H1 (cell line): ENCODE results near the gene PDK3. TPM values are rescaled to one million over a fixed set of nuclear protein-coding genes. Genes with fewer than 3 reads are reported as not detected.

ENCODE experiments used
- CTCF ChIA-PET: fragments of 300-600 bp; sonication (Branson Sonifier 250); formaldehyde crosslinking; loops from one replicate; lab custom pipeline; 2021; ENCODE audit not compliant: partially characterized antibody; lab: Charles Lee
- POLR2A ChIA-PET: fragments of 300-600 bp; sonication (Branson Sonifier 250); formaldehyde crosslinking; loops from one replicate; lab custom pipeline; 2021; ENCODE audit warnings: inconsistent platforms; ENCODE audit not compliant: partially characterized antibody; lab: Charles Lee
- DNase-seq, 2 experiments: peaks; one replicate each; pipeline versions ENCODE4 v3.0.0 to v3.0.0-alpha.2; 2010 to 2022; ENCODE audit warnings: low spot score in 2 of 2, low read depth in 1 of 2, mixed read lengths in 1 of 2
- FAIRE-seq: peaks from 2 replicates; lab custom pipeline; 2011; peaks lifted over from hg19 to GRCh38; lab: Jason Lieb, UNC
- H2AFZ ChIP-seq: 2 replicates; pipeline ENCODE4 v1.8.1; 2012; ENCODE audit warnings: low read length, inconsistent platforms
- H2AK5ac ChIP-seq: 2 replicates; pipeline ENCODE4 v1.6.1; 2013; ENCODE audit warnings: low read depth, low read length
- H2BK120ac ChIP-seq: replicated peaks from 2 replicates; pipeline ENCODE3; 2013; ENCODE audit warnings: low read depth, low read length, inconsistent platforms
- H2BK12ac ChIP-seq: 2 replicates; pipeline ENCODE4 v1.6.1; 2013; ENCODE audit warnings: low read depth, low read length
- H2BK15ac ChIP-seq: 2 replicates; pipeline ENCODE4 v1.6.1; 2013; ENCODE audit warnings: low read length
- H2BK20ac ChIP-seq: 2 replicates; pipeline ENCODE4 v1.6.1; 2013; ENCODE audit warnings: low read length
- H2BK5ac ChIP-seq: 2 replicates; pipeline ENCODE4 v1.6.1; 2013; ENCODE audit warnings: low read depth, low read length
- H3K14ac ChIP-seq: 2 replicates; pipeline ENCODE4 v1.6.1; 2013; ENCODE audit warnings: inconsistent platforms; ENCODE audit not compliant: insufficient read length
- H3K18ac ChIP-seq: 2 replicates; pipeline ENCODE4 v1.6.1; 2013; ENCODE audit warnings: low read length; ENCODE audit errors: extremely low read depth
- H3K23ac ChIP-seq: 2 replicates; pipeline ENCODE4 v1.6.1; 2013; ENCODE audit warnings: inconsistent platforms; ENCODE audit not compliant: insufficient read length
- H3K23me2 ChIP-seq: 2 replicates; pipeline ENCODE4 v1.6.1; 2013; ENCODE audit warnings: low read depth, low read length
- H3K27ac ChIP-seq: 2 replicates; pipeline ENCODE4 v1.6.1; 2011; ENCODE audit warnings: low read depth, low read length, inconsistent platforms
- H3K27me3 ChIP-seq, 4 experiments: replicated peaks in 1 of 4; 1 replicate in 1 of 4; 2 replicates in 3 of 4; pipeline versions ENCODE4 v1.6.1 to v1.8.1; 2011 to 2013; ENCODE audit warnings: low read length in 3 of 4, mild to moderate bottlenecking in 3 of 4, inconsistent platforms in 2 of 4, mixed read lengths in 2 of 4, moderate library complexity in 1 of 4; ENCODE audit not compliant: control insufficient read depth in 3 of 4, insufficient read depth in 3 of 4; ENCODE audit errors: extremely low read depth in 1 of 4
- H3K36me3 ChIP-seq, 4 experiments: 2 replicates each; pipeline versions ENCODE4 v1.6.1 to v1.8.1; 2011 to 2013; ENCODE audit warnings: mild to moderate bottlenecking in 4 of 4, low read length in 3 of 4, moderate library complexity in 2 of 4, control low read depth in 1 of 4, inconsistent platforms in 1 of 4; ENCODE audit not compliant: insufficient read depth in 4 of 4, control insufficient read depth in 2 of 4
- H3K4ac ChIP-seq: replicated peaks from 2 replicates; pipeline ENCODE3; 2013; ENCODE audit warnings: low read length, low read depth, mixed read lengths, inconsistent platforms; ENCODE audit not compliant: insufficient read length
- H3K4me1 ChIP-seq, 4 experiments: replicated peaks in 1 of 4; 1 replicate in 1 of 4; 2 replicates in 3 of 4; pipeline versions ENCODE4 v1.6.1 to v1.8.1; 2011 to 2013; ENCODE audit warnings: low read length in 3 of 4, inconsistent platforms in 2 of 4, mixed read lengths in 1 of 4; ENCODE audit not compliant: insufficient read depth in 4 of 4, control insufficient read depth in 3 of 4
- H3K4me2 ChIP-seq, 2 experiments: 2 replicates each; pipeline versions ENCODE4 v1.6.1 to v1.8.1; 2011 to 2013; ENCODE audit warnings: low read depth in 2 of 2, low read length in 2 of 2, control low read depth in 1 of 2, inconsistent platforms in 1 of 2, mild to moderate bottlenecking in 1 of 2; ENCODE audit not compliant: insufficient read depth in 1 of 2
- H3K4me3 ChIP-seq, 4 experiments: fragments of 200-600, 300-600 bp in 1 of 4; sonication (generic), shearing (Covaris generic), sonication (Bioruptor Twin) in 1 of 4; 2 replicates each; pipeline versions ENCODE4 v1.5.1 to v1.8.1; 2011 to 2016; ENCODE audit warnings: low read length in 4 of 4, low read depth in 3 of 4, control low read depth in 2 of 4, inconsistent platforms in 2 of 4, mild to moderate bottlenecking in 2 of 4, mixed read lengths in 1 of 4, moderate library complexity in 1 of 4; ENCODE audit not compliant: insufficient read depth in 2 of 4; ENCODE audit errors: extremely low read depth in 1 of 4
- H3K56ac ChIP-seq: replicated peaks from 2 replicates; pipeline ENCODE3; 2013; ENCODE audit warnings: low read depth, mild to moderate bottlenecking, mixed read lengths, low read length, inconsistent platforms; ENCODE audit not compliant: insufficient read length
- H3K79me1 ChIP-seq: 2 replicates; pipeline ENCODE4 v1.6.1; 2013; ENCODE audit warnings: low read depth, low read length, control low read depth
- H3K79me2 ChIP-seq, 2 experiments: 2 replicates each; pipeline versions ENCODE4 v1.6.1 to v1.8.1; 2012 to 2013; ENCODE audit warnings: low read length in 2 of 2, mild to moderate bottlenecking in 2 of 2, inconsistent platforms in 1 of 2; ENCODE audit not compliant: insufficient read depth in 2 of 2, control insufficient read depth in 1 of 2
- H3K9ac ChIP-seq, 4 experiments: replicated peaks in 1 of 4; 1 replicate in 1 of 4; 2 replicates in 3 of 4; pipeline versions ENCODE4 v1.6.1 to v1.8.1; 2011 to 2013; ENCODE audit warnings: low read depth in 3 of 4, low read length in 3 of 4, control low read depth in 2 of 4, mild to moderate bottlenecking in 2 of 4, moderate library complexity in 2 of 4, inconsistent platforms in 1 of 4; ENCODE audit errors: extremely low read depth in 1 of 4
- H3K9me3 ChIP-seq, 2 experiments: 2 replicates each; pipeline versions ENCODE4 v1.6.1 to v1.8.1; 2012 to 2013; ENCODE audit warnings: mild to moderate bottlenecking in 2 of 2, moderate library complexity in 2 of 2, control low read depth in 1 of 2, inconsistent platforms in 1 of 2, low read depth in 1 of 2, low read length in 1 of 2, mixed read lengths in 1 of 2; ENCODE audit not compliant: insufficient read depth in 2 of 2
- H4K20me1 ChIP-seq, 2 experiments: replicated peaks in 1 of 2; 2 replicates each; pipeline versions ENCODE3 to v1.8.1; 2011 to 2013; ENCODE audit warnings: inconsistent platforms in 2 of 2, low read length in 2 of 2, mild to moderate bottlenecking in 1 of 2; ENCODE audit not compliant: insufficient read depth in 2 of 2, control insufficient read depth in 1 of 2
- H4K5ac ChIP-seq: 2 replicates; pipeline ENCODE4 v1.6.1; 2013; ENCODE audit warnings: low read length, low read depth, mixed read lengths, inconsistent platforms; ENCODE audit not compliant: insufficient read length
- H4K8ac ChIP-seq: 2 replicates; pipeline ENCODE4 v1.8.0; 2013; ENCODE audit warnings: mild to moderate bottlenecking, moderate library complexity, low read length, inconsistent platforms; ENCODE audit not compliant: insufficient read depth; ENCODE audit errors: extremely low read depth
- H4K91ac ChIP-seq: replicated peaks from 2 replicates; pipeline ENCODE3; 2013; ENCODE audit warnings: low read length, mixed read lengths, inconsistent platforms; ENCODE audit not compliant: insufficient read length
- CBX8 ChIP-seq: fragments of 300-800, 300-1000 bp; sonication (generic); IDR thresholded peaks from 2 replicates; pipeline ENCODE4 v1.7.1; 2016; ENCODE audit warnings: low read depth, low read length, borderline replicate concordance
- CHD2 ChIP-seq: IDR thresholded peaks from 2 replicates; pipeline ENCODE4 v1.6.1; 2012; ENCODE audit warnings: low read length, improper control_type of control experiment
- CTBP2 ChIP-seq: IDR thresholded peaks from 2 replicates; pipeline ENCODE4 v1.7.0; 2011; ENCODE audit warnings: borderline replicate concordance, mild to moderate bottlenecking, moderate library complexity, mixed read lengths, low read length; ENCODE audit not compliant: insufficient read depth, insufficient read length
- CTCF ChIP-seq, 3 experiments: IDR thresholded peaks; 1 replicate in 2 of 3; 2 replicates in 1 of 3; pipeline versions ENCODE4 v1.5.1 to v1.6.1; 2011; ENCODE audit warnings: low read length in 3 of 3, mild to moderate bottlenecking in 3 of 3, inconsistent platforms in 2 of 3, low read depth in 1 of 3, moderate library complexity in 1 of 3; ENCODE audit not compliant: insufficient read depth in 1 of 3; ENCODE audit errors: control extremely low read depth in 1 of 3
- KDM1A ChIP-seq: fragments of 200-600, 300-600 bp; sonication (generic); IDR thresholded peaks from 2 replicates; pipeline ENCODE4 v1.7.1; 2016; ENCODE audit warnings: mild to moderate bottlenecking, low read length, borderline replicate concordance
- MAFK ChIP-seq: IDR thresholded peaks from 2 replicates; pipeline ENCODE4 v1.6.1; 2012; ENCODE audit warnings: low read depth, mild to moderate bottlenecking, improper control_type of control experiment, low read length
- MAX ChIP-seq: IDR thresholded peaks from 2 replicates; pipeline ENCODE4 v1.6.1; 2012; ENCODE audit warnings: inconsistent platforms
- RBBP5 ChIP-seq: IDR thresholded peaks from 2 replicates; pipeline ENCODE4 v1.7.1; 2012; ENCODE audit warnings: low read depth, mild to moderate bottlenecking, inconsistent platforms, low read length, moderate library complexity, borderline replicate concordance
- SIN3A ChIP-seq, 2 experiments: IDR thresholded peaks in 1 of 2; conservative IDR thresholded peaks in 1 of 2; 2 replicates each; pipeline ENCODE4 v1.6.1; 2011 to 2012; ENCODE audit warnings: low read length in 2 of 2, improper control_type of control experiment in 1 of 2, low read depth in 1 of 2, mild to moderate bottlenecking in 1 of 2
- SIRT6 ChIP-seq: IDR thresholded peaks from one replicate; pipeline ENCODE4 v1.7.1; 2012; ENCODE audit warnings: low read length, inconsistent platforms
- SUZ12 ChIP-seq: fragments of 200-600 bp; sonication (generic); IDR thresholded peaks from 2 replicates; pipeline ENCODE4 v1.6.1; 2012; ENCODE audit warnings: mild to moderate bottlenecking, inconsistent platforms, low read length, moderate library complexity, mixed read lengths
- TAF7 ChIP-seq: optimal IDR thresholded peaks from 2 replicates; pipeline ENCODE3; 2011; ENCODE audit warnings: low read depth, mild to moderate bottlenecking, inconsistent platforms, low read length, moderate library complexity, borderline replicate concordance
- polyA plus RNA-seq, 7 experiments: library from polyadenylated mRNA; depleted of rRNA in 3 of 7; stranded (reverse) in 5 of 7; unstranded in 2 of 7; fragments of >200 nt in 5 of 7; fragments of 200-250 nt in 2 of 7; gene quantifications; 1 replicate in 5 of 7; 2 replicates in 1 of 7; 4 replicates in 1 of 7; pipeline versions ENCODE4 v1.2.1 to v1.2.3, GENCODE V29; 2011 to 2013; ENCODE audit warnings: missing spikeins in 2 of 7, mixed read lengths in 2 of 7
- total RNA-seq: library from RNA; stranded (reverse); fragmentation: NEBNext Ultra II Directional; extraction: Animal tissue kit (Norgen Biotek cat#: 25700); gene quantifications from 2 replicates; pipeline ENCODE4 v1.2.1, GENCODE V29; 2021

The PDK3 gene
- total and polyA plus RNA-seq, 2 of the 8 experiments (the other 6 are each of a cell fraction or from before 2014, with no cell fraction given): 22.5 to 25.5 TPM

- Histone ChIP-seq H2AK5ac (no peak overlapping the region), H3K9me3 (no peaks in the 10 kb centered on the region), H3K79me2 (no peaks in the 10 kb centered on the region), H4K20me1 (no peaks in the 10 kb centered on the region), H3K56ac (no peak overlapping the region), H3K36me3 (no peaks in the 10 kb centered on the region), H3K27me3 (no peaks in the 10 kb centered on the region; a peak in 1 of 7 replicates), H3K23ac (no peak overlapping the region), H3K79me1 (no peaks in the 10 kb centered on the region), H2BK12ac (no peak overlapping the region), H2BK20ac (no peak overlapping the region), H4K8ac (no peak overlapping the region), H2BK120ac (no peak overlapping the region), H3K27ac (no peak overlapping the region), H3K4ac (no peak overlapping the region), H2BK15ac (no peak overlapping the region), H4K5ac (no peak overlapping the region), H4K91ac (no peak overlapping the region), H2BK5ac (no peak overlapping the region), H3K4me1 (no peaks in the 10 kb centered on the region), H3K23me2 (no peaks in the 10 kb centered on the region), H3K18ac (no peak overlapping the region), H3K4me3 (no peak overlapping the region), H3K4me2 (no peak overlapping the region), H3K9ac (no peak overlapping the region), H3K14ac (no peak overlapping the region), H2AFZ (no peak overlapping the region)
- DNase-seq (no peak), FAIRE-seq (no peak)
- CTCF ChIA-PET: interaction anchor here (1.7 kb wide), 1 partner anchor 37 kb away, joined by 5 read pairs; no protein-coding TSS in a partner anchor
- POLR2A ChIA-PET: no interaction called here
- TF ChIP-seq RBBP5 (no peak), KDM1A (no peak), SUZ12 (no peak), CTBP2 (no peak), MAX (no peak), SIN3A (conservative IDR thresholded peaks at IDR 0.05 in 1 of 2, IDR thresholded peaks at IDR 0.05 in 1 of 2; ENCODE audit: low read depth in 1 of 2, low read length in 2 of 2) (no peak), CTCF (IDR thresholded peaks at IDR 0.05; ENCODE audit: control extremely low read depth in 1 of 3, insufficient read depth in 1 of 3, low read depth in 1 of 3, low read length in 3 of 3) (no peak), MAFK (no peak), SIRT6 (no peak), TAF7 (no peak), CBX8 (no peak), CHD2 (no peak)
Observed at GRCh38 chrX:24435060-24435459, 30.0 kb upstream of the PDK3 start.
